ENCODE measurements around the gene CALML6. TPM values are rescaled to one million over a fixed set of nuclear protein-coding genes. Genes with fewer than 3 reads are reported as not detected.

Gene CALML6
- total RNA-seq, 1 experiment from 2014 or later, result 1.5 TPM

GRCh38 chr1:1892079-1892762, 22.8 kb upstream of the CALML6 start:
- no peak for TF ChIP-seq TCF7L2 (IDR thresholded peaks at IDR 0.05; ENCODE audit: low read depth, low read length)
- no peak for TF ChIP-seq REST (IDR thresholded peaks at IDR 0.05; ENCODE audit: insufficient read depth in 1 of 2, low read depth in 2 of 2, low read length in 1 of 2)
- no peak for TF ChIP-seq POLR2AphosphoS5 (IDR thresholded peaks at IDR 0.05; ENCODE audit: low read depth, low read length)
- TF ChIP-seq CTCF (IDR thresholded peaks at IDR 0.05), result no peak
- no peak for TF ChIP-seq SIN3A (IDR thresholded peaks at IDR 0.05; ENCODE audit: borderline replicate concordance, insufficient read depth, low read depth, low read length)
- intact Hi-C loops (cut with micrococcal nuclease; ENCODE audit: unreplicated experiment), result no loop called here
- ATAC-seq, result no peak
- H3K9me3 ChIP-seq (ENCODE audit: control insufficient read depth, insufficient read depth, low read depth, low read length), result no peaks in the 10 kb centered on the region
- H3K27me3 ChIP-seq (ENCODE audit: control insufficient read depth, insufficient read depth, low read length), result no peaks in the 10 kb centered on the region
- peaks cover 46% of the 10 kb centered on the region for H3K4me1 ChIP-seq (ENCODE audit: control insufficient read depth, insufficient read depth, low read length)
- CTCF ChIA-PET, result no interaction called here
- H3K27ac ChIP-seq (ENCODE audit: low read length), result peak overlapping the region; percentile 51; the same call in 1 of the 2 replicates
- H3K4me3 ChIP-seq (ENCODE audit: low read depth in 2 of 2, low read length in 2 of 2), result peak overlapping the region; percentile 57 to 80
- BruUV-seq (replicated peaks), result TSS peak; percentile 71
- POLR2A ChIA-PET, result no interaction called here
- in situ Hi-C loops (cut with HindIII; ENCODE audit: low pct_unique_long_range_greater_than_20kb, low sequenced_read_pairs), result no loop called here
- DNase-seq (ENCODE audit: low read depth, low spot score), result no peak
- H3K36me3 ChIP-seq (ENCODE audit: control insufficient read depth, insufficient read depth, low read length), result peaks cover 4% of the 10 kb centered on the region; the same call in 1 of the 2 replicates

GRCh38 chr1:1892763-1893120, 22.3 kb upstream of the CALML6 start:
- no peak overlapping the region for H3K4me3 ChIP-seq (ENCODE audit: low read depth in 2 of 2, low read length in 2 of 2)
- intact Hi-C loops (cut with micrococcal nuclease; ENCODE audit: unreplicated experiment), result no loop called here
- ATAC-seq, result no peak
- BruUV-seq (replicated peaks), result no TSS peak
- no peak overlapping the region for H3K27ac ChIP-seq (ENCODE audit: low read length)
- H3K9me3 ChIP-seq (ENCODE audit: control insufficient read depth, insufficient read depth, low read depth, low read length), result no peaks in the 10 kb centered on the region
- CTCF ChIA-PET, result no interaction called here
- peaks cover 4% of the 10 kb centered on the region; the same call in 1 of the 2 replicates for H3K36me3 ChIP-seq (ENCODE audit: control insufficient read depth, insufficient read depth, low read length)
- POLR2A ChIA-PET, result no interaction called here
- H3K27me3 ChIP-seq (ENCODE audit: control insufficient read depth, insufficient read depth, low read length), result no peaks in the 10 kb centered on the region
- H3K4me1 ChIP-seq (ENCODE audit: control insufficient read depth, insufficient read depth, low read length), result peaks cover 41% of the 10 kb centered on the region
- DNase-seq (ENCODE audit: low read depth, low spot score), result no peak
- TF ChIP-seq CTCF (IDR thresholded peaks at IDR 0.05) (no peak), SIN3A (IDR thresholded peaks at IDR 0.05; ENCODE audit: borderline replicate concordance, insufficient read depth, low read depth, low read length) (no peak), TCF7L2 (IDR thresholded peaks at IDR 0.05; ENCODE audit: low read depth, low read length) (no peak), POLR2AphosphoS5 (IDR thresholded peaks at IDR 0.05; ENCODE audit: low read depth, low read length) (no peak), REST (IDR thresholded peaks at IDR 0.05; ENCODE audit: insufficient read depth in 1 of 2, low read depth in 2 of 2, low read length in 1 of 2) (no peak)
- in situ Hi-C loops (cut with HindIII; ENCODE audit: low pct_unique_long_range_greater_than_20kb, low sequenced_read_pairs), result no loop called here
